Stimulated activated CD4-positive, alpha-beta T cell treated with anti-CD3 and anti-CD28 coated beads, Interleukin-4, amount 100 ng/mL, for 48 hours (primary cell): ENCODE measurements around the gene LMAN1.

ENCODE experiments used
- DNase-seq, 2 donors: peaks; one replicate each; pipeline ENCODE4 v3.0.0-alpha.2; 2020; ENCODE audit warnings: low read depth in 2 of 2

LMAN1 gene, protein sequence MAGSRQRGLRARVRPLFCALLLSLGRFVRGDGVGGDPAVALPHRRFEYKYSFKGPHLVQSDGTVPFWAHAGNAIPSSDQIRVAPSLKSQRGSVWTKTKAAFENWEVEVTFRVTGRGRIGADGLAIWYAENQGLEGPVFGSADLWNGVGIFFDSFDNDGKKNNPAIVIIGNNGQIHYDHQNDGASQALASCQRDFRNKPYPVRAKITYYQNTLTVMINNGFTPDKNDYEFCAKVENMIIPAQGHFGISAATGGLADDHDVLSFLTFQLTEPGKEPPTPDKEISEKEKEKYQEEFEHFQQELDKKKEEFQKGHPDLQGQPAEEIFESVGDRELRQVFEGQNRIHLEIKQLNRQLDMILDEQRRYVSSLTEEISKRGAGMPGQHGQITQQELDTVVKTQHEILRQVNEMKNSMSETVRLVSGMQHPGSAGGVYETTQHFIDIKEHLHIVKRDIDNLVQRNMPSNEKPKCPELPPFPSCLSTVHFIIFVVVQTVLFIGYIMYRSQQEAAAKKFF

DNA sequence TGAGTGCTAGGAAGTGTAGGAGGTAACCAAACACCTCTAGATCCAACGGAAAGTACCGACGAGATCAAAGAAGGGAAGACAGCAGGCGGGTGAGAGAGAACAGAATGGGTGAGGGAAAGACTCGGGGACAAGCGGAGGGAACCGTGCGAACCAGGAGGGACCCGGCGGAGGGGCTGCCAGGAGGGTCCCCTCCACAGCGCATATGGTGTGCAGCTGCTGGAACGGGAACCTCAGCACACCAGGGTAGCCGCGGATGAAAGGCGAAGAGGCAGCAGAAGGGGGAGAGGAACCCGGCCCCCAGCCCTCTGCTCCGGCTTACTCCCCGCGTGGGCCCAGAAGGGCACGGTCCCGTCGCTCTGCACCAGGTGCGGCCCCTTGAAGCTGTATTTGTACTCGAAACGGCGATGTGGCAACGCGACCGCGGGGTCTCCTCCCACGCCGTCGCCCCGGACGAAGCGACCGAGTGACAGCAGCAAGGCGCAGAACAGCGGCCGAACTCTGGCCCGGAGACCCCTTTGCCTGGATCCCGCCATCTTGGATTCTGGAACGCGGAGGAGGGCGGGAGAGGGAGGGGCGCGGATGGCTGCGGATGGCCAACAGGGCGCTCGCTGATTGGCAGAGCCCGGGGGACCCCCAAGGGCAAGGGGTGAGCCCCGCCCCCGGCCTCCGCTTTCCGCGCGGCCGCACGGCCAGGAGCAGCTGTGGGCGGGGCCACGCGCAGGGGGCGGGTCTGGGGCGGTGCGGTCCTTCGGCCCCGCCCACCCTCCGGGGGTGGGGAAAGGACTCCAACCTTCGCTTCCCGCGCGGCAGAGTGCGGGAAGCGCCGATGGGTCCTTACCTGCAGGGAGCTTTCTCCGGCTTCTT lies at the start of gene LMAN1:
TSS of gene LMAN1 (minus strand) at position 554 of the 864 bp plus-strand sequence. CDS start at position 533, 21 bp downstream.
- peak; percentile 95 for DNase-seq

DNA sequence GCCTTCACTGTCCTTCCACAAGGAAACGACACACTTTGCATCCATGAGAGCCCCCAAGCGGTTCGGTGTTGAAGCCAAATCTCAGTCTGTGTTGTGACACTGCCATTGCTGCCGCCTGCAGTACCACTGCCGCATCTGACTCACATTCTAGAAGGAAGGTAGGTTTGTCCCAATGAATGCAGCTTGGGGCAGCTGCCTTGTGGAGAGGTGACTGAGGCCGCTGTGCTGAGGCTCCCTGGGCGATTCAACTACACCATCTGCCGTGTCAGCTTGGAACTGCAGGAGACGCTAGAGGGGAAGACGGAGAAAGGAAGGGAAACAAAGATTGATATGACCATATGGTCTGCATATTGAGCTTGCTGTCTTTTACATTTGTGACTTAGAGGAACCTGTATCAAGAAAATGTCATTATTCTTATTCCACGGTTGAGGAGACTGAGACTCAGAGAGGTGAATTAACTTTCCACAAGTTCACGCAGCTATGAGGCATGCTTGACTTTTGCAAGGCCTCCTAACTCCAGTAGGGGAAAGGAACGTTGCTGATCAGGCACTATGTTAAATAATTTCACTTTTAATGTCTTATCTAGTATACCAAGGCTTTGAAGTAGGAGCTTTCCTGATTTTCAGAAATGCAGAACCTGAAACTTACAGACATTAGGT lies 43.5 kb upstream of the LMAN1 start:
- peak; percentile 60 to 64 for DNase-seq

DNA sequence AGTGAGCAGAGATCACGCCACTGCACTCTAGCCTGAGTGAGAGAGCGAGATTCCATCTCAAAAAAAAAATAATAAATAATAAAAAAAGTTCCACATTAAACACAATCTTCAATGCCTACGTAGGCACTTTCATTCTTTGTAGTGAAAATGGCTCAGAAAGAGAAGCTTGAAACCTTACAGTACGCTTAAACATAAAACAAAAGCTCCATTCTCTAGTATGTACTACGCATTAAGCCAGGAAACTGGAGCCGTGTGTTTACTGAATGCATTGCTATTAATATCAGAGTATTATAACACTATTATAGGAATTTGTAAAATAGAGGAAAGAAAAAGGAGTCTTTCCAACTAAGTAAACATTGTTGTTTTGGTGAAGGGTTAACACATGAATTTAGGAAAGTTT lies 41.3 kb upstream of the LMAN1 start:
- DNase-seq = no peak

DNA sequence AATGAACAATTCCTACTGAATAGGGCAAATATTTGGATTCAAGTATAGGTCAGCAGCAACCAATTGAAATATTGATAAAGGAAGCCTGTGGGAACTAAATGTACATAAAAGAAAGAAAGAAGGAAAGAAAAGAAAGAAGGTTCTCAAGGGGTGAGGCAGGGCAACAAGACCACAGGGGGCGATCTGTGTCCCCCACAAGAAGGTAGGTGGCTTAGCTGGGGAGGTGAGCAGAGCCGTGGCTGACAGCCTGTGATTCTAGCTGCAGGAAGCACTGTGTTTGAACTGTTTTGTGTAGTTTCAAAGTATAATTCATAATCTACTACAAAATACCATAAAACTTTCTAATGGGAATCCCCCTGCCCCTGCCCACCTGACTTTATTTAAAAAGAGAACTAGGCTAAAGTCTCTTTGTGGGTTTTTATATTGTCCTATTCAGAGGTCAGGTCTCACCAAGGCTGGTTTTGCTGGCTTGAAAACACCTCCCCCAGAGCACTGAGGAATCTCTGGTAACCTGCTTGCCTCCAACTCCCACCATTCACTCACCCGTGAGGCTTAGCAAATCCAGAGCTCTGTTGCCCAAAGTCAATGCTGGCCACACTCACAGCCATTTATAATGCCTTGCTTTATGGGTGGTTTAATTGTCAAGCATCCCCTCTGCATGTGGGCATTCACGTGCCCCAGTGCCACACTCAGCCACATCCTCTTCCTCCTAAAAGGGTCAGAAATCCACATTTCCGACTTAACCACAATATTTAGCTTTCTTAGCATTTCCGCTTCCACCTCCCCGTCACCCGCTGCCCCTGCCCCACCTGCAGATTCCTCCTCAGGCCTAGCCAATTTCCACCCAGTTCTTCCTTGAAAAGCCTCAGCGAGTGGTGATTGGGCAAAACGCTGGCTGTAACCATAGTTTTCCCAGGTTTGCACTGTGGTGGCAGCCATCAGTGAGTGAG lies 36.4 kb upstream of the LMAN1 start:
- DNase-seq = no peak

DNA sequence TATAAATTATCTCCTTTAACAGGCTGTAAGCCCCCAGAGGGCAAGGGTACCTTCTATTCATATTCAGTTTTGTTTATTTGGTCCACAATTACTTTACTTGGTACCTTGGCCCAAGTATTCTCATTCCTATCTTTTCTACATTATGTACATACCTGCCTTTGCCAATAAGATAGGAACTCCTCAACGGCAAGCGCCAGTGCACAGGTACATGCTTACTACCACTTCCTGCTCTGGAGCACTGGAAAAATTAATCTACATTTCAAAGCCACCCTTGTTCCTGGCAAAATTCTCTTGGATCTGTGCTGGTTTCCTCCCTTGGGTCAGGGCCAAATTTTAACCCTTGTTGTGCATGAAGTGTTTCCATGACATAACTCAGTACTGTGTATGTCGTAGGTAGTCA lies 34.3 kb upstream of the LMAN1 start:
- DNase-seq = no peak

DNA sequence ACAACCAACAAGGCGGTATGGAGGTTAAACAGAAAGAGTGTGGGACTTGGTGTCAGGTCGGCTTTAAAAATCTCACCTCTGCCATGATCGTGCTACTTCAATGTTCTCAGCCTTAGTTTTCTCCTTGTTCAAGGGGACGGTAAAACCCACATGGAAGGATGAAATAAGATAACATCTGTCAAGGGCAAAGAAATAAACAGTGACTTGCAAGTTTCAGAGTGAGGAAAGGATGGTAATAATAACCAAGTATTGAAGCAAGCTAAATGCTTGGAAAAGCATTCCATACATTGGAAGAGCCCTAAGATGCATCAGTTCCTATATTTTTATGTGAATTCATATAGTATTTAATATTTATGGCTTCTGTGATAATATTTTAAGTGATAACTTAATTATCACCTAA lies 29.8 kb upstream of the LMAN1 start:
- DNase-seq = no peak

DNA sequence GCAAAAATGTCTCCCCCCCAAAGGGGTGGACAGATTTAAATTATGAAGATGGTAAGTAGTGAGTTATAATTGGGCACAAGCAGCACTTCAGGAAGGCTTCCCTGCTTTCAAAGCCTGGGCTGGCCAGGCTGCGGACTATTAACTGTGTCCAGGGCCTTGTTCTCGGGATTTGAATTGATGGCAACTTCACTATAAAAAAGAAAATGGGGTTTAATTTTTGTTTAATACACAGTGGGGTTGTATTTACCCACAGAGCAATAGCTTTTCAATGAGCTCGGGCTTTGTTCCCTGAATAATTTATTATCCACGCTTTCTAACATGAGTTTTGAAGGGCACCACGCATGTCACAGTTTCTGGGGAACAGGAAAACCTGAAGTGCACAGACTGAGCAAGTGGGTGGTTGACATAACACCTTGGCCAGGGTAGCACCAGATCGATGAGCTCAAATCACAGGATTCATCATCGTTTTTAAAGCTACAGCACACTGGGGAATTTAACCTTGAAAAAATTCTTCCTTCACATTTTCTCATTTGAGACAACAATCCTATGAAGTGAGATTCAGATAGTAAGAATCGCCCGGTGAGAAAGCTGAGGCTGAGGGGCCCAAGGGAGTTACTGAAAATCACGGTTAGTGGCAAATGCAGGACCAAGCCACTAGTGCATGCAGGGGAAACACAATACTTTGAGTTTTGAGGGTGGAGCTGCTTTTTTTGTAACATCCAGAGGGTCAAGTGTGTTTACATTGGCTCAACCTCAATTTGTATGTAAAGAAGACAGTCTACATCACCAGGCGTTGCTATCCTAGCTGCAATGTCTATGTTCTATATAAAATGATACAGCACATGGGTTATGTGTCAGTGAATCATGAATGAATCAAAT lies 28.9 kb upstream of the LMAN1 start:
- DNase-seq = no peak

DNA sequence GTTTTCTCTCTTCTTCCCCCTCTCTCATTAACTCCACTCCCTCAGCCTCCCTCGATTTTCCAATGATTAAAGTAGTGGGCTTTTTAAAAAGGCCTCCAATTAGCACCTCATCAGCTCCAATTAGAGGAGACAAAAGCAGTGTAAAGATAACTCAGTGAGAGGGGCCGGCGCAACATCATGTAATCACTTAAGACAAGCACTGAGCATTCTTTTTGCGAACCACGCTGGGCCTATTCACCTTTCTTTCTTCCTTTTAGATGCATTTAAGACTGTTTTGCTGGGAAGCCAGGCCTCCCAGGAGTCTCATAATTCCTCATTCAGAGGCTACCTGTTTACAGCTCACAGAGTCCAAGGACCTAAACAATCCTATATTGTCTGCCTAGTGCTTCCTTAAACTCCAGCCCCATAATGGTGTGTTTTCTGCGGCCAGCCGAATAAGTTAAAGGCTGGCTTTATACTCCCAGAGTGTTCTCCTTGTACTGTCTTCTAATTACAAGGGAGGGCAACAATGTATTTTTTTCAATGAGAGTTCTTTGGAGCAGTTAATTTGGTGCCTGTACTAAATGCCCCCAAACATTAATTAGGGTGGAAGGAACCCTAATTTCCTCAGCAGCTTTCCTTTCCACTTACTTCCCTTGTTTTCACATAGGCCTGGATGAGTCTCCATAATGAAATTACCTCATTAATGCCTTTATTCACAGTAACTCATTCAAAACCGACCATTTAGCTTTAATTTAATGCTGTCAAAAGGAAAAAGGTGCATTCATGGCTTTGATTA lies 28.0 kb upstream of the LMAN1 start:
- no peak for DNase-seq

DNA sequence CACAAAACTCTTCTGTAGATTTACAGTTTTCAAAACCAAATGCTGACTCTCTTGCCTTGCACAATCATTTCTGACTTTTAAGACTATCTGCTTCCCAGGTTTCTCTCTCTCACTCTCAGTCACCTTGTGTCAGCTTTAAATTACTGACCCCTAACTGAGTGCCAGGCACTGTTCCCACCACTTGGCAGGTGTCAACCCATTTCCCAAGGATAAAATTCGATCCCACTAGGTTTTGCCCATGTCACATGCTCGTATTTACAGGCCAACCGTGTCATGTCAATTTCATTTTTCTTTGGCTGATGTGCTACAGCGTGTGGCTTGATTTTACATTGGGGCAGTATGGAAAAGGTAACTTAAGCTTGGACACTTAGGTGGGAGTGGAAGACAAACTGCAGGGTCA lies 26.1 kb upstream of the LMAN1 start:
- DNase-seq = no peak

DNA sequence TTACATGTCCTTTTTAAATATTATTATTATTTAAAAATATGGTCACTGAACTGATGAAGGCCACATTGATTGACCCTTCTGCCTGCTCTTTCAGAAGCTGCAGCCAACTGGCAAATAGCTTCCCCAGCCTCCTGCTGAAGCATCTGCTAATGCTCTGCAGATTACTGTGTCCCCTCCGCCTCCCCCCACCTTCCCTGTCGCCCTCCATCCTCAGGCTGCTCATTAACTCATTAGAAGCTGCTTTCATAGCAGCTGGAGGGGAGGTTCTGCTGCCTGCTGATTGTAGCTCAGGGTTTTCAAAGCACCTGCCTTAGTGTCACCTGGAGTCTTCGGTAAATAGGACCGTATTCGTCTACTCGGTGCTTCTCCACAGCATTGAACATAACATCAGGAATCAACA lies 24.8 kb upstream of the LMAN1 start:
- no peak for DNase-seq

DNA sequence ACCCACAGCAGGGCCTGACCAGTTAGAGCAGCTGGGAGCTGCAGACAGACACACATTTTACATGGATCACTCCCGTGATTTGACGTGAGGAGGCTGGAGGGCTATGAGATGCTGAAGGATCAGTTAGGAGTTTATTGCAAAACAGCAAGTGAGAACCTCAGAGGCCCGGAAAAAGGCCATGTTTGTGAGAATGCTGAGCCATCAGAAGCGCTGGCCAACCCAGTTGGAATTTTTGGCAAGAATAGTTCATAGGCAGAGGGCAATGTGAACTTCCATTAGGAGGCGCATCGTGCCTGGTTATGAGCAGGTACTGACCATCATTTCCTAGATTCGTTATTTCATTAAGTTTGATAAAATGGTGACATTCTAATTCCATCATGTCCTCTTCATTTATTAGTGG lies 23.3 kb upstream of the LMAN1 start:
- DNase-seq = no peak

DNA sequence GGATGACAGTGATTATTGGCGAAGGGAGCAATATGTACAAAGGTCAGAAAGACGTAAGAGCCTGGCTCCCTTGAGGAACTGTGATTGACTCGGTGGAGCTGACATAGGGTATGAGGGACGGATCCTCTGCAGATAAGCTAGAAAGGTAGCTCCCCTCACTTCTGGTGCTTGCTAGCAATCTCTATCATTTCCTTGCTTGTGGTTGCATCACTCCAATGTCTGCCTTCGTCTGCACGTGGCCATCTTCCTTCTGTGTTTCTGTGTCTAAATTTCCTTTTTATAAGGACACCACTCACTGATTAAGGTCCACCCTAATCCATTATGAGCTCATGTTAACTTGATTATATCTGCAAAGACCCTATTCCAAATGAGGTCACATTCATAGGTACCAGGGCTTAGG lies 22.9 kb upstream of the LMAN1 start:
- DNase-seq = no peak

DNA sequence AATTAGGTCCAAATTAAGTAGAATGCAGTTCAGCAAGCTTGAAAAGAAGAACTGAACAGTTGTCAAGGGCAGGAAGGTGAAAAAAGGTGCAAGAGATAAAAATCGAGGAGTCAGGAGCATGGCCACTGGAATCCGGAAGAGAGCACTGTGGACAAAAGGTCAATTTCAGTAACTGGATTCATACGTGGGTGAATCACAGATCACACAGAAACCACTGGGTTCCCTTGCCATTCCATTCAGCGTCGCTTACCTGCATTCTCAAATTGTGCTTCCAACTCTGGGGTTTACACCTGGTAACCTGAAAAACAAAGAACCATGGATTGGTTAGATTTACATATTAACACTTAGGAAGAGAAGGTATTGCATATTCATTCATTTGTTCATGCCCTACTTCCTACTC lies 21.6 kb upstream of the LMAN1 start:
- no peak for DNase-seq

DNA sequence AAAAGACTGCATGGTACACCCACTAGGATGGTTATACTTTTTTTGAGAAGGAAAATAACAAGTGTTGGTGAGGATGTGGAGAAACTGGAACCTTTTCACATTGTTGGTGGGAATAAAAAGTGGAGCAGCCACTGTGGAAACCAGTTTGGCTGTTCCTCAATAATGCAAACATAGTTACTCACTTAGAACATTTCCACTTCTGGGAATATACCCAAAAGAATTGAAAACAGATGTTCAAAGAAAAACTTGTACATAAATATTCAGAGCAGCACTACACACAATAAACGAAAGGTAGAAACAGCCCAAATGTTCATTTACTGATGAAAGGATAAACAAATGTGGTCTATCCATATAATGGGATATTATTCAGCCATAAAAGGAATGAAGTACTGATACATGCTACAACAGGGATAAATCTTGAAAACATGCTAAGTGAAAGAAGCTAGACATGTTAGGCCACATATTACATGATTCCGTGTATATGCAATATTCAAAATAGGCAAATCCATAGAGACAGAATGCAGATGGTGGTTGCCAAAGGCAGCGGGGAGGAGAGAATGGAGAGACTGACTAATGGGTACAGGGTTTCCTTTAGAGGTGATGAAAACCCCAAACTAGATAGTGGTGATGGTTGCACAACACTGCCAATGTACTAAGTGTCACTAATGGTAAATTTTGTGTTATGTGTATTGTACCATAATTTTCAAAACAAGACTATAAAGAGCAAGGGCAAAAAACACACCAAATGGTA lies 20.9 kb upstream of the LMAN1 start:
- no peak for DNase-seq

DNA sequence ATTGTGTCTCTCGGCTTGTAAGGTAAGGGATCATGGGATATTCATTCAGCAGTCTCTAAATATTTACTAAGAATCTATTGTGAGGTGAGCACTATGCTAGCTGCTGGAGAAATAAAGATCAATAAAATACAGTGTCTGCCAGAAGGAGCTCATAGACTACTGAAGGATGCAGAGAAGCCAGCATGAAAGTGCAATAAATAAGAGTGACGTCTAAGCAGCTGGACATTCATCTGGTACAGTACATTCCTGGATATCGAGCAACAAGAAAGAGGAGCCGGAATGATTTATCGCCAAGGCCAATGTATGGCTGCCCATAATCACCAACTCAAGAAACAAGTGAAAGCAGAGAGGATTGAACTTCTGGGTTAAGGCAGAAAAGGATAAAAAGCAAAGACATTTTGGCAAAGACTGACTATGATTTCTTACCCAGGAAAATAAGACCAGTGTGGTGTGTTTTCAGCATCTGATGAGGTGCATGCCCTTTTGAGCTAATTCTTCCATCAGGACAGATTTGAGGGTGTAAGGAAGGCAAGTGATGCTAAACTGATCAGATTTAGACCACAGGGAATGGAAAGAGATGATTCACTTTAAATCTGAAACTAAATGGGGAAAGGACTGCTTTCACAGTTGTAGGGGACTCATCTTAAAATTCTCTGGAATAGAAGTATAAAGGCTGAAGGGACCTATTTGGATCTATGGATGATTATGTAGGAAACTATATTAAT lies 18.7 kb upstream of the LMAN1 start:
- no peak for DNase-seq

DNA sequence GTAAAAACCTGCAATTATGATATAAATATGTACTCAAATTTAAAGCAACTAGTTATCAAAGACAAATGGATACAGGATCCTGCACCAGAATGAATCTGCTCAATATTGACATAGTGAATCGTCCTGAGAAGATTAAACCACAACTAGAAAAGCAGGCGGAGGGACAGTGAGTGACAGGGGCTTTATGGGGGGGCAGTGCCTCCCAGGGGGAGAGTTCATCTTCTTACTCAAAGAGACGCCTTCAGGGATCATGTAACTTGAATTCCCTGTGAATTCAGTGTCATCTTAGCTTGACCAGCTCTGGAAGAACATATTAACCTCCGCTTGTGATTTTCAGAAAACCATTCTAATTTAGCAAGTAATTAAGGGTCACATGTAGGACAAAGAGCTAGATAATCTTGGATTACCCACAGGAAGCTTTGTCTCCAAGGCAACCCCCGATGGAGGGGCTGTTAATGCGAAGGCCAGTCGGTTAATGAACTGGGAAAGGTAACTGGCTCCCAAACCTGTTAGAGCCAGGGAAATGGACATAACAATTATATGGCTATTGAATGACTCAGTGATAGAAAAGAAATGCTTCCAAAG lies 17.4 kb upstream of the LMAN1 start:
- no peak for DNase-seq

DNA sequence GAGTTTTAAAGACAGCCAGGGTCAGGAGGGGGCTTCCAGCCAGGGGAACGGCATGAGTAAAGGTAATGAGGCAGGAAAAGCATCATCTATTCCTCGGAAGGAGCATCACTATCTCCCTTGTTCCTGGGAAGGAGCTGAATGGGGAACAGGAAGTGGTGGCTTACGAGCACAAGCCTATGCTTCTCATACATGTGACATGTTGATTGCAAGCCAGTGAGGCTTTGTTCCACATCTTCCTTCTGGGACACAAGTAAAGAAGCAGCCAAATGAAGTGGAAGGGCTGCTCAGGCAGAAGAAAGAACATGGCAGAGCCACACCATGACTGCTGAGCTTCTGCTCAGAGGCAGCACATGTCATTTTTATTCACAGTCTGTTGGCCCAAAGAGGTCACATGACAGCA lies 15.1 kb upstream of the LMAN1 start:
- DNase-seq = no peak

DNA sequence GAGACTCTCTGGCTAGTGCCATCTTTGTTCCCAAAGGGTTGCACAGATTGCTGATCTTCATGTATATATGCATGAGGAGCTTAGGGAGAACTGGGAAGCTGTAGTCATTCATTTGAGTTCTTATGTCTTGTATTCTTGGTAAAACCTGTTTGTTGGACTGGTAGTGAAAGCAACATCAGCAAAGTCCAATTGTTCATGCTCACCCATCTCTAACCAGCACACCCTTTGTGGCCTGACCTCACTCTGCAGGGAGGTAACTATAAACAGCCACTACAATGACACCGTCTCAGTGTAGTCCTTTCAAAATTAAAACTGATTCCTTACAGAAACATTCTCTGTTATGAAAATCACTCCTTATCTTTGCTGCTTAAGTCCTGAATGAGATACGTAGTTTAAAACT lies 13.9 kb upstream of the LMAN1 start:
- no peak for DNase-seq
